ENCODE data around the gene MYBBP1A.

DNA sequence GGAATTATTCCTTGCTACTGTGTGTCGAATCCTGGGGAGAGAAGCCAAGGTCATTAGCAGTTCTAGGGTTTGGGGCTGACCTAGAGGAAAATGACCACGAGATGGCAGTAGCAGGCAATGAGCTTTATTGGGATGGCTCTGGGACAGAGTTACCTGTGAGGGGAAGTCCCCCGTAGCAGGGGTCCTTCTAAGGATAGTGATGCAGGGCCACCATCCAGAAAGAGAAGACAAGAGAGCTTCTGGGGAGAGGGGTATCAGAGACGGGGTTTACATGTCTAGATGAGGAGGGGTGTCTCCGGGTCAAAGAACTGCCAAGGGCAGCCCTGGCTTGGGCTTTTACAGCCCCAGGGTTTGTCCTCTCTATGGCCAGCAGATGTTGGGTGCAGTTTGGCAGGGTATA lies 11.6 kb upstream of the MYBBP1A start:
- TF ChIP-seq HDAC6 (IDR thresholded peaks at IDR 0.05; ENCODE audit: low read depth, low read length) (no peak), POLR2AphosphoS5 (IDR thresholded peaks at IDR 0.05; ENCODE audit: low read depth, low read length) (no peak), EZH2 (IDR thresholded peaks at IDR 0.05; ENCODE audit: low read depth, low read length, severe bottlenecking) (no peak), SUZ12 (IDR thresholded peaks at IDR 0.05; ENCODE audit: low read length) (no peak), SIN3A (conservative IDR thresholded peaks at IDR 0.05 in 1 of 2, IDR thresholded peaks at IDR 0.05 in 1 of 2; ENCODE audit: low read depth in 1 of 2, low read length in 2 of 2) (no peak), POLR2A (IDR thresholded peaks at IDR 0.05; ENCODE audit: control extremely low read depth in 1 of 2, low read depth in 2 of 2, low read length in 2 of 2) (no peak), BRCA1 (IDR thresholded peaks at IDR 0.05; ENCODE audit: low read depth, low read length) (no peak), TAF1 (IDR thresholded peaks at IDR 0.05; ENCODE audit: low read depth, low read length) (no peak), RAD21 (IDR thresholded peaks at IDR 0.05 in 1 of 2, conservative IDR thresholded peaks at IDR 0.05 in 1 of 2; ENCODE audit: low read depth in 2 of 2, low read length in 2 of 2) (peak; percentile 94 to 95)
- TF ChIP-seq, protein P1, sequence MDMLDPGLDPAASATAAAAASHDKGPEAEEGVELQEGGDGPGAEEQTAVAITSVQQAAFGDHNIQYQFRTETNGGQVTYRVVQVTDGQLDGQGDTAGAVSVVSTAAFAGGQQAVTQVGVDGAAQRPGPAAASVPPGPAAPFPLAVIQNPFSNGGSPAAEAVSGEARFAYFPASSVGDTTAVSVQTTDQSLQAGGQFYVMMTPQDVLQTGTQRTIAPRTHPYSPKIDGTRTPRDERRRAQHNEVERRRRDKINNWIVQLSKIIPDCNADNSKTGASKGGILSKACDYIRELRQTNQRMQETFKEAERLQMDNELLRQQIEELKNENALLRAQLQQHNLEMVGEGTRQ (IDR thresholded peaks at IDR 0.05; ENCODE audit: low read length) = no peak
- TF ChIP-seq, protein P2, sequence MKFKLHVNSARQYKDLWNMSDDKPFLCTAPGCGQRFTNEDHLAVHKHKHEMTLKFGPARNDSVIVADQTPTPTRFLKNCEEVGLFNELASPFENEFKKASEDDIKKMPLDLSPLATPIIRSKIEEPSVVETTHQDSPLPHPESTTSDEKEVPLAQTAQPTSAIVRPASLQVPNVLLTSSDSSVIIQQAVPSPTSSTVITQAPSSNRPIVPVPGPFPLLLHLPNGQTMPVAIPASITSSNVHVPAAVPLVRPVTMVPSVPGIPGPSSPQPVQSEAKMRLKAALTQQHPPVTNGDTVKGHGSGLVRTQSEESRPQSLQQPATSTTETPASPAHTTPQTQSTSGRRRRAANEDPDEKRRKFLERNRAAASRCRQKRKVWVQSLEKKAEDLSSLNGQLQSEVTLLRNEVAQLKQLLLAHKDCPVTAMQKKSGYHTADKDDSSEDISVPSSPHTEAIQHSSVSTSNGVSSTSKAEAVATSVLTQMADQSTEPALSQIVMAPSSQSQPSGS (IDR thresholded peaks at IDR 0.05; ENCODE audit: low read length) = no peak
- TF ChIP-seq, protein P3, sequence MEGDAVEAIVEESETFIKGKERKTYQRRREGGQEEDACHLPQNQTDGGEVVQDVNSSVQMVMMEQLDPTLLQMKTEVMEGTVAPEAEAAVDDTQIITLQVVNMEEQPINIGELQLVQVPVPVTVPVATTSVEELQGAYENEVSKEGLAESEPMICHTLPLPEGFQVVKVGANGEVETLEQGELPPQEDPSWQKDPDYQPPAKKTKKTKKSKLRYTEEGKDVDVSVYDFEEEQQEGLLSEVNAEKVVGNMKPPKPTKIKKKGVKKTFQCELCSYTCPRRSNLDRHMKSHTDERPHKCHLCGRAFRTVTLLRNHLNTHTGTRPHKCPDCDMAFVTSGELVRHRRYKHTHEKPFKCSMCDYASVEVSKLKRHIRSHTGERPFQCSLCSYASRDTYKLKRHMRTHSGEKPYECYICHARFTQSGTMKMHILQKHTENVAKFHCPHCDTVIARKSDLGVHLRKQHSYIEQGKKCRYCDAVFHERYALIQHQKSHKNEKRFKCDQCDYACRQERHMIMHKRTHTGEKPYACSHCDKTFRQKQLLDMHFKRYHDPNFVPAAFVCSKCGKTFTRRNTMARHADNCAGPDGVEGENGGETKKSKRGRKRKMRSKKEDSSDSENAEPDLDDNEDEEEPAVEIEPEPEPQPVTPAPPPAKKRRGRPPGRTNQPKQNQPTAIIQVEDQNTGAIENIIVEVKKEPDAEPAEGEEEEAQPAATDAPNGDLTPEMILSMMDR (IDR thresholded peaks at IDR 0.05; ENCODE audit: control extremely low read depth in 1 of 3, insufficient read depth in 1 of 3, low read depth in 1 of 3, low read length in 3 of 3) = peak; percentile 56 to 93 (median 90)
